SU-DHL-6 (cell line): ENCODE results near the gene EXT2.

Experiments
- H2AFZ ChIP-seq: fragments of 200-600 bp; sonication (generic); 2 replicates; pipeline ENCODE4 v1.6.1; 2014; ENCODE audit warnings: low read depth, mild to moderate bottlenecking, moderate library complexity, mixed read lengths, antibody characterized with exemption, low read length; ENCODE audit not compliant: severe bottlenecking
- H3F3A ChIP-seq: fragments of 200-600 bp; shearing (Covaris generic); 2 replicates; pipeline ENCODE4 v1.6.0; 2016; ENCODE audit warnings: antibody characterized with exemption, mild to moderate bottlenecking; ENCODE audit not compliant: insufficient read depth
- H3K27ac ChIP-seq: fragments of 200-600 bp; sonication (generic); 2 replicates; pipeline ENCODE4 v1.5.1; 2016; ENCODE audit warnings: low read depth, mild to moderate bottlenecking, low read length, moderate library complexity, mixed read lengths
- H3K27me3 ChIP-seq: fragments of 200-600 bp; sonication (generic), shearing (Covaris generic); 2 replicates; pipeline ENCODE4 v1.6.0; 2014; ENCODE audit warnings: mild to moderate bottlenecking, low read length
- H3K36me3 ChIP-seq: fragments of 200-600 bp; sonication (generic); 2 replicates; pipeline ENCODE4 v1.6.1; 2014; ENCODE audit warnings: mild to moderate bottlenecking, low read length, mixed read lengths
- H3K4me2 ChIP-seq: fragments of 300-600, 200-600 bp; shearing (Covaris generic), sonication (generic); 2 replicates; pipeline ENCODE4 v1.6.0; 2014; ENCODE audit warnings: low read length, low read depth, mild to moderate bottlenecking; ENCODE audit not compliant: poor library complexity, severe bottlenecking
- H3K4me3 ChIP-seq: fragments of 200-600 bp; sonication (generic); 2 replicates; pipeline ENCODE4 v1.5.1; 2014; ENCODE audit warnings: antibody characterized with exemption, low read length, mild to moderate bottlenecking, mixed read lengths; ENCODE audit not compliant: insufficient read depth, poor library complexity, severe bottlenecking
- H3K79me2 ChIP-seq: fragments of 200-600 bp; sonication (generic); 2 replicates; pipeline ENCODE4 v1.6.1; 2014; ENCODE audit warnings: mild to moderate bottlenecking, low read length, moderate library complexity; ENCODE audit not compliant: insufficient read depth
- H3K9ac ChIP-seq: fragments of 200-600 bp; sonication (generic); 2 replicates; pipeline ENCODE4 v1.7.0; 2014; ENCODE audit warnings: mild to moderate bottlenecking, low read length
- H3K9me2 ChIP-seq: fragments of 200-600 bp; sonication (generic); replicated peaks from 2 replicates; pipeline ENCODE4 v1.6.1; 2014; ENCODE audit warnings: low read length; ENCODE audit not compliant: insufficient read depth
- H3K9me3 ChIP-seq: fragments of 200-600 bp; sonication (generic); 2 replicates; pipeline ENCODE4 v1.6.1; 2014; ENCODE audit warnings: low read length, mixed read lengths; ENCODE audit not compliant: insufficient read depth
- H4K20me1 ChIP-seq: fragments of 200-600 bp; sonication (generic); 2 replicates; pipeline ENCODE4 v1.6.1; 2014; ENCODE audit warnings: low read depth, mild to moderate bottlenecking, antibody characterized with exemption, low read length, moderate library complexity, mixed read lengths
- CTCF ChIP-seq: fragments of 200-600 bp; sonication (generic); IDR thresholded peaks from one replicate; pipeline ENCODE4 v1.5.1; 2017; ENCODE audit warnings: antibody characterized with exemption, mild to moderate bottlenecking, low read length, moderate library complexity; ENCODE audit not compliant: insufficient read depth, poor library complexity, severe bottlenecking
- EZH2phosphoT487 ChIP-seq: fragments of 200-600 bp; sonication (generic), shearing (Covaris generic); conservative IDR thresholded peaks from 2 replicates; pipeline ENCODE4 v1.6.1; 2018; ENCODE audit warnings: mild to moderate bottlenecking, antibody characterized with exemption, low read length, moderate library complexity, mixed read lengths

Gene EXT2

GRCh38 chr11:44068180-44068579 lies 27.3 kb upstream of the EXT2 start:
- Histone ChIP-seq H3K4me3 (no peak overlapping the region), H3K9me2 (no peaks in the 10 kb centered on the region), H2AFZ (no peak overlapping the region), H3K27me3 (no peaks in the 10 kb centered on the region), H3K9ac (no peak overlapping the region), H3K27ac (no peak overlapping the region), H3K4me2 (no peak overlapping the region), H4K20me1 (no peaks in the 10 kb centered on the region), H3F3A (no peaks in the 10 kb centered on the region), H3K36me3 (no peaks in the 10 kb centered on the region), H3K79me2 (no peaks in the 10 kb centered on the region), H3K9me3 (no peaks in the 10 kb centered on the region)
- TF ChIP-seq EZH2phosphoT487: no peak

- Histone ChIP-seq H3K36me3 (no peaks in the 10 kb centered on the region), H3K9ac (no peak overlapping the region), H3K4me2 (no peak overlapping the region), H3K9me3 (no peaks in the 10 kb centered on the region), H3K9me2 (no peaks in the 10 kb centered on the region), H3K27ac (no peak overlapping the region), H4K20me1 (no peaks in the 10 kb centered on the region), H3K79me2 (no peaks in the 10 kb centered on the region), H3F3A (no peaks in the 10 kb centered on the region), H2AFZ (no peak overlapping the region), H3K27me3 (no peaks in the 10 kb centered on the region), H3K4me3 (no peak overlapping the region)
- TF ChIP-seq EZH2phosphoT487 (no peak), CTCF (no peak)
Measured at GRCh38 chr11:44071157-44071556, 24.3 kb upstream of the EXT2 start.

- Histone ChIP-seq H3K27ac (no peak overlapping the region), H3K79me2 (no peaks in the 10 kb centered on the region), H3K9me2 (no peaks in the 10 kb centered on the region), H3K27me3 (no peaks in the 10 kb centered on the region), H3F3A (no peaks in the 10 kb centered on the region), H3K4me2 (no peak overlapping the region), H3K9me3 (no peaks in the 10 kb centered on the region), H3K9ac (no peak overlapping the region), H4K20me1 (no peaks in the 10 kb centered on the region), H3K4me3 (no peak overlapping the region), H2AFZ (no peak overlapping the region), H3K36me3 (no peaks in the 10 kb centered on the region)
- TF ChIP-seq CTCF (no peak), EZH2phosphoT487 (no peak)
Measured at GRCh38 chr11:44072757-44073658, 22.5 kb upstream of the EXT2 start.

GRCh38 chr11:44078794-44079193 lies 16.7 kb upstream of the EXT2 start:
- H3K9me2 ChIP-seq: no peaks in the 10 kb centered on the region
- no peak overlapping the region for H3K4me2 ChIP-seq
- H3K36me3 ChIP-seq: no peaks in the 10 kb centered on the region
- no peak overlapping the region for H3K27ac ChIP-seq
- no peaks in the 10 kb centered on the region for H3K27me3 ChIP-seq
- H3K79me2 ChIP-seq: no peaks in the 10 kb centered on the region
- H3K9me3 ChIP-seq: no peaks in the 10 kb centered on the region
- no peaks in the 10 kb centered on the region for H3F3A ChIP-seq
- TF ChIP-seq EZH2phosphoT487 (no peak), CTCF (no peak)
- H4K20me1 ChIP-seq: no peaks in the 10 kb centered on the region
- H2AFZ ChIP-seq: no peak overlapping the region
- H3K9ac ChIP-seq: no peak overlapping the region
- H3K4me3 ChIP-seq: no peak overlapping the region
